HG03060 (cell line): Measurements from ENCODE around the gene UPK3A.
"Not testable (repeated sequence)": the region's sequence is repeated elsewhere in the genome, so short reads cannot be mapped to it uniquely, and the experiment has no call there.

Experiments used
- ATAC-seq: cut with Tn5 transposase; IDR thresholded peaks from one replicate; pipeline ENCODE4 v1.9.1; 2021; ENCODE audit warnings: low read depth, moderate number of reproducible peaks; ENCODE audit not compliant: unreplicated experiment

Gene UPK3A

GRCh38 chr22:45277720-45278119, 7.0 kb upstream of the UPK3A start:
- ATAC-seq: not testable (repeated sequence)

- no peak for ATAC-seq
Measured at GRCh38 chr22:45278125-45278524, 6.6 kb upstream of the UPK3A start.

GRCh38 chr22:45280587-45280980, 4.2 kb upstream of the UPK3A start:
- no peak for ATAC-seq

GRCh38 chr22:45281010-45281409, 3.7 kb upstream of the UPK3A start:
- no peak for ATAC-seq

GRCh38 chr22:45285263-45286058, 712 bp downstream of the UPK3A start:
- ATAC-seq: no peak

GRCh38 chr22:45286854-45287551, 2.3 kb downstream of the UPK3A start:
- ATAC-seq: no peak

- no peak for ATAC-seq
Measured at GRCh38 chr22:45290410-45290936, 5.7 kb downstream of the UPK3A start.

- ATAC-seq: no peak
Measured at GRCh38 chr22:45291061-45291930, 6.5 kb downstream of the UPK3A start.

- ATAC-seq: no peak
Measured at GRCh38 chr22:45291931-45292290, 7.2 kb downstream of the UPK3A start.

GRCh38 chr22:45292731-45293442, 8.1 kb downstream of the UPK3A start:
- no peak for ATAC-seq

- ATAC-seq: no peak
Measured at GRCh38 chr22:45294030-45294429, 9.3 kb downstream of the UPK3A start.

GRCh38 chr22:45295004-45295403, 10.3 kb downstream of the UPK3A start:
- ATAC-seq: not testable (repeated sequence)

GRCh38 chr22:45295492-45295891, 10.7 kb downstream of the UPK3A start:
- no peak for ATAC-seq

GRCh38 chr22:45296628-45297297, 12.0 kb downstream of the UPK3A start:
- no peak for ATAC-seq

GRCh38 chr22:45298934-45299505, 14.3 kb downstream of the UPK3A start:
- no peak for ATAC-seq

GRCh38 chr22:45302751-45303150, 18.0 kb downstream of the UPK3A start:
- no peak for ATAC-seq

- no peak for ATAC-seq
Measured at GRCh38 chr22:45303181-45303580, 18.4 kb downstream of the UPK3A start.

GRCh38 chr22:45304971-45305370, 20.2 kb downstream of the UPK3A start:
- ATAC-seq: no peak

- no peak for ATAC-seq
Measured at GRCh38 chr22:45305456-45306075, 20.8 kb downstream of the UPK3A start.
